K562 (cell line): ENCODE results near the gene ULK1. TPM values are rescaled to one million over a fixed set of nuclear protein-coding genes. Genes with fewer than 3 reads are reported as not detected.
A peak's percentile ranks its signal among the peaks of the same experiment; 100 is the strongest.

ENCODE experiments used
- EGR1 ChIP-seq: fragments of 450-650 bp; conservative IDR thresholded peaks from 2 replicates; pipeline ENCODE4 v1.6.1; 2017; ENCODE audit warnings: mild to moderate bottlenecking
- ETS2 ChIP-seq: IDR thresholded peaks from 2 replicates; pipeline ENCODE4 v1.6.1; 2016; ENCODE audit warnings: borderline replicate concordance, missing genetic modification characterization, mild to moderate bottlenecking, moderate library complexity, missing compliant biosample characterization; ENCODE audit not compliant: poor library complexity, severe bottlenecking
- GABPB1 ChIP-seq: sonication (generic); formaldehyde crosslinking; IDR thresholded peaks from 2 replicates; pipeline ENCODE4 v1.8.0; 2022; ENCODE audit warnings: mild to moderate bottlenecking, missing genetic modification reagents
- KDM2B ChIP-seq: fragments of 250-450 bp; sonication (Bioruptor Pico); IDR thresholded peaks from 2 replicates; pipeline ENCODE4 v1.8.0; 2021; ENCODE audit warnings: mild to moderate bottlenecking, moderate library complexity
- KLF16 ChIP-seq: IDR thresholded peaks from 2 replicates; pipeline ENCODE4 v1.6.1; 2016; ENCODE audit warnings: antibody characterized with exemption
- MED1 ChIP-seq: sonication (generic); formaldehyde crosslinking; IDR thresholded peaks from 2 replicates; pipeline ENCODE4 v1.8.1; 2023; ENCODE audit warnings: missing genetic modification reagents, borderline replicate concordance
- PCBP2 ChIP-seq: fragments of 200-400 bp; formaldehyde crosslinking; IDR thresholded peaks from 2 replicates; pipeline ENCODE4 v1.6.1; 2018; ENCODE audit warnings: low read length, low read depth, mild to moderate bottlenecking, moderate library complexity; ENCODE audit not compliant: poor library complexity, severe bottlenecking
- RBM14 ChIP-seq: fragments of 200-400 bp; formaldehyde crosslinking; IDR thresholded peaks from 2 replicates; pipeline ENCODE4 v1.6.1; 2018; ENCODE audit warnings: low read depth, mild to moderate bottlenecking, low read length, moderate library complexity, borderline replicate concordance; ENCODE audit not compliant: insufficient read depth
- RBM17 ChIP-seq: fragments of 200-400 bp; formaldehyde crosslinking; IDR thresholded peaks from 2 replicates; pipeline ENCODE4 v1.6.1; 2017; ENCODE audit warnings: low read depth, mild to moderate bottlenecking, low read length, borderline replicate concordance
- ZNF23 ChIP-seq: fragments of 250-450 bp; sonication (Bioruptor Pico); IDR thresholded peaks from 2 replicates; pipeline ENCODE4 v1.4.0; 2020; ENCODE audit warnings: mild to moderate bottlenecking
- ZNF263 ChIP-seq: sonication (generic); formaldehyde crosslinking; IDR thresholded peaks from 2 replicates; pipeline ENCODE4 v1.8.0; 2022; ENCODE audit warnings: mild to moderate bottlenecking, missing genetic modification reagents, borderline replicate concordance
- polyA plus RNA-seq, 8 experiments: library from polyadenylated mRNA; depleted of rRNA in 4 of 8; stranded (reverse) in 5 of 8; unstranded in 3 of 8; fragments of >200 nt; fragmentation: Nextera tagmentation in 2 of 8; fragmentation: Illumina TruSeq in 1 of 8; extraction: Ambion mirVana in 2 of 8; extraction: Trizol in 1 of 8; gene quantifications; 2 replicates each; pipeline versions ENCODE4 v1.2.1 to v1.2.3, GENCODE V29; 2011 to 2014; ENCODE audit warnings: inconsistent platforms in 1 of 8, missing spikeins in 1 of 8
- total RNA-seq, 7 experiments: library from RNA; depleted of rRNA in 6 of 7; stranded (reverse); fragments of >200 nt in 6 of 7; fragmentation: Illumina TruSeq in 2 of 7; extraction: Trizol in 2 of 7; gene quantifications; 2 replicates each; pipeline versions ENCODE4 v1.2.1 to v1.2.3, GENCODE V29; 2011 to 2021; ENCODE audit warnings: low replicate concordance in 1 of 7
- TF ChIP-seq, protein P1 (sequence below): IDR thresholded peaks from 3 replicates; pipeline ENCODE4 v1.6.1; 2011; ENCODE audit warnings: borderline replicate concordance, mild to moderate bottlenecking, moderate library complexity; ENCODE audit not compliant: insufficient read length; ENCODE audit errors: extremely low read depth
- TF ChIP-seq, protein P2 (sequence below): sonication (generic); formaldehyde crosslinking; IDR thresholded peaks from 2 replicates; pipeline ENCODE4 v1.8.1; 2023; ENCODE audit warnings: mild to moderate bottlenecking, missing genetic modification reagents, moderate library complexity
- TF ChIP-seq, protein P3 (sequence below): conservative IDR thresholded peaks from 2 replicates; pipeline ENCODE4 v1.6.1; 2011; ENCODE audit warnings: low read depth, mild to moderate bottlenecking, low read length; ENCODE audit not compliant: control insufficient read depth
- TF ChIP-seq, protein P4 (sequence below): IDR thresholded peaks from 2 replicates; pipeline ENCODE4 v1.6.1; 2012; ENCODE audit warnings: low read depth, low read length, improper control_type of control experiment, borderline replicate concordance

ULK1 gene
- total and polyA plus RNA-seq, 9 of the 15 experiments (the other 6 are each of a cell fraction or from before 2014, with no cell fraction given), result 0.15 to 29.4 (median 2.5) TPM

DNA sequence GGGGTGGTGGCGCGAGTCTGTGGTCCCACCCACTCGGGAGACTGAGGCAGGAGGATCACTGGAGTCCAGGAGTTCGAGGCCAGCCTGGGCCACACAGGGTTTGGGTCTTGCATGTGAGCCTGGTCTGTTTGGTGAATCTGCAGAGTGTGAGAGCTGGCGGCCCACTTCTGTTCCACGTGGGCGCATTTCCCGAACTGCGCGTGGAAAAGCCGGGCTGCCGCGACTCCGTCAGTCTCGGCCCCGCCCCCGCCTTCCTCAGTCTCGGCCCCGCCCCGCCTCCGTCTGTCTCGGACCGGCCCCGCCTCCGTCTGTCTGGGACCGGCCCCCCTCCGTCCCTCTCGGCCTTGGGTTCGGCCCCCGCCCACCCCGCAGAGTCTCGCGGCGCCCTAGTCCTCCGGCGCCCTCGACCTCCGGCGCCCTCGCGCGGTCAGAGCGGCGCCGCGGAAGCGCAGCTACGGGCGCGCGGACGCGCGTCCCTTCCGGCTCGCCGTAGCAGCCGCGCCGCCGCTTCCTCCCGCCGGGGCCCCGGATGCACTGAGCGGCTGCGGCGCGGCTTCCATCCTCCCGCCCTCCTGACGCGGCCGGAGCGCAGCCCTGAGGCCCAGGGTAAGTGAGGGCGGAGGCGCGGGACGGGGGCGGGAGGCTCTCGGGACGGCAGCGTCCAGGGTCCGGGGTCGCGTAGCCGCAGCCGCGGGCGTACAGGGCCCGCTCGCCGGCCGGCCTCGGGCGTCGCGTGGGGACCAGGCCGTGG is 55.2 kb downstream of the ULK1 start, which contains the start of gene EP400 (continued):
- TF ChIP-seq, protein P1, sequence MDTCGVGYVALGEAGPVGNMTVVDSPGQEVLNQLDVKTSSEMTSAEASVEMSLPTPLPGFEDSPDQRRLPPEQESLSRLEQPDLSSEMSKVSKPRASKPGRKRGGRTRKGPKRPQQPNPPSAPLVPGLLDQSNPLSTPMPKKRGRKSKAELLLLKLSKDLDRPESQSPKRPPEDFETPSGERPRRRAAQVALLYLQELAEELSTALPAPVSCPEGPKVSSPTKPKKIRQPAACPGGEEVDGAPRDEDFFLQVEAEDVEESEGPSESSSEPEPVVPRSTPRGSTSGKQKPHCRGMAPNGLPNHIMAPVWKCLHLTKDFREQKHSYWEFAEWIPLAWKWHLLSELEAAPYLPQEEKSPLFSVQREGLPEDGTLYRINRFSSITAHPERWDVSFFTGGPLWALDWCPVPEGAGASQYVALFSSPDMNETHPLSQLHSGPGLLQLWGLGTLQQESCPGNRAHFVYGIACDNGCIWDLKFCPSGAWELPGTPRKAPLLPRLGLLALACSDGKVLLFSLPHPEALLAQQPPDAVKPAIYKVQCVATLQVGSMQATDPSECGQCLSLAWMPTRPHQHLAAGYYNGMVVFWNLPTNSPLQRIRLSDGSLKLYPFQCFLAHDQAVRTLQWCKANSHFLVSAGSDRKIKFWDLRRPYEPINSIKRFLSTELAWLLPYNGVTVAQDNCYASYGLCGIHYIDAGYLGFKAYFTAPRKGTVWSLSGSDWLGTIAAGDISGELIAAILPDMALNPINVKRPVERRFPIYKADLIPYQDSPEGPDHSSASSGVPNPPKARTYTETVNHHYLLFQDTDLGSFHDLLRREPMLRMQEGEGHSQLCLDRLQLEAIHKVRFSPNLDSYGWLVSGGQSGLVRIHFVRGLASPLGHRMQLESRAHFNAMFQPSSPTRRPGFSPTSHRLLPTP, result peak; percentile 39
- TF ChIP-seq ZNF263 (peak; percentile 48; the same call in 1 of the 2 replicates), PCBP2 (no peak), KDM2B (peak; percentile 69; the same call in 1 of the 2 replicates), GABPB1 (CRISPR knock-in tag) (peak; percentile 76), EGR1 (peak; percentile 78), RBM14 (peak; percentile 24; the same call in 1 of the 2 replicates), MED1 (CRISPR knock-in tag) (no peak), RBM17 (no peak), KLF16 (peak; percentile 51), ETS2 (no peak), ZNF23 (CRISPR knock-in tag) (no peak)
- TF ChIP-seq, protein P2, sequence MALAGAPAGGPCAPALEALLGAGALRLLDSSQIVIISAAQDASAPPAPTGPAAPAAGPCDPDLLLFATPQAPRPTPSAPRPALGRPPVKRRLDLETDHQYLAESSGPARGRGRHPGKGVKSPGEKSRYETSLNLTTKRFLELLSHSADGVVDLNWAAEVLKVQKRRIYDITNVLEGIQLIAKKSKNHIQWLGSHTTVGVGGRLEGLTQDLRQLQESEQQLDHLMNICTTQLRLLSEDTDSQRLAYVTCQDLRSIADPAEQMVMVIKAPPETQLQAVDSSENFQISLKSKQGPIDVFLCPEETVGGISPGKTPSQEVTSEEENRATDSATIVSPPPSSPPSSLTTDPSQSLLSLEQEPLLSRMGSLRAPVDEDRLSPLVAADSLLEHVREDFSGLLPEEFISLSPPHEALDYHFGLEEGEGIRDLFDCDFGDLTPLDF, result peak; percentile 69
- TF ChIP-seq, protein P3, sequence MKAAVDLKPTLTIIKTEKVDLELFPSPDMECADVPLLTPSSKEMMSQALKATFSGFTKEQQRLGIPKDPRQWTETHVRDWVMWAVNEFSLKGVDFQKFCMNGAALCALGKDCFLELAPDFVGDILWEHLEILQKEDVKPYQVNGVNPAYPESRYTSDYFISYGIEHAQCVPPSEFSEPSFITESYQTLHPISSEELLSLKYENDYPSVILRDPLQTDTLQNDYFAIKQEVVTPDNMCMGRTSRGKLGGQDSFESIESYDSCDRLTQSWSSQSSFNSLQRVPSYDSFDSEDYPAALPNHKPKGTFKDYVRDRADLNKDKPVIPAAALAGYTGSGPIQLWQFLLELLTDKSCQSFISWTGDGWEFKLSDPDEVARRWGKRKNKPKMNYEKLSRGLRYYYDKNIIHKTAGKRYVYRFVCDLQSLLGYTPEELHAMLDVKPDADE, result peak; percentile 45; the same call in 1 of the 2 replicates
- TF ChIP-seq, protein P4, sequence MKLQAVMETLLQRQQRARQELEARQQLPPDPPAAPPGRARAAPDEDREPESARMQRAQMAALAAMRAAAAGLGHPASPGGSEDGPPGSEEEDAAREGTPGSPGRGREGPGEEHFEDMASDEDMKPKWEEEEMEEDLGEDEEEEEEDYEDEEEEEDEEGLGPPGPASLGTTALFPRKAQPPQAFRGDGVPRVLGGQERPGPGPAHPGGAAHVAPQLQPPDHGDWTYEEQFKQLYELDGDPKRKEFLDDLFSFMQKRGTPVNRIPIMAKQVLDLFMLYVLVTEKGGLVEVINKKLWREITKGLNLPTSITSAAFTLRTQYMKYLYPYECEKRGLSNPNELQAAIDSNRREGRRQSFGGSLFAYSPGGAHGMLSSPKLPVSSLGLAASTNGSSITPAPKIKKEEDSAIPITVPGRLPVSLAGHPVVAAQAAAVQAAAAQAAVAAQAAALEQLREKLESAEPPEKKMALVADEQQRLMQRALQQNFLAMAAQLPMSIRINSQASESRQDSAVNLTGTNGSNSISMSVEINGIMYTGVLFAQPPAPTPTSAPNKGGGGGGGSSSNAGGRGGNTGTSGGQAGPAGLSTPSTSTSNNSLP, result no peak
